Naive thymus-derived CD8-positive, alpha-beta T cell (primary cell): ENCODE results near the gene TXLNA. TPM values are rescaled to one million over a fixed set of nuclear protein-coding genes. Genes with fewer than 3 reads are reported as not detected.
"Not testable (repeated sequence)": the region's sequence is repeated elsewhere in the genome, so short reads cannot be mapped to it uniquely, and the experiment has no call there.

ENCODE experiments used
- ATAC-seq, 2 donors: fragments of 150-1000 bp; cut with Tn5 transposase in 1 of 2; sonication (Bioruptor Pico), chemical (Tn5 transposase) in 1 of 2; 1 replicate in 1 of 2; 2 replicates in 1 of 2; pipeline ENCODE4 v1.10.0; 2021; ENCODE audit warnings: mild to moderate bottlenecking in 2 of 2, moderate library complexity in 2 of 2
- POLR2A ChIA-PET: fragments of 350-600 bp; sonication (Branson Sonifier 250); formaldehyde crosslinking; loops from one replicate; lab custom pipeline; 2021; ENCODE audit warnings: antibody characterized with exemption; lab: Charles Lee
- DNase-seq, 10 donors: peaks; one replicate each; pipeline versions ENCODE4 v3.0.0 to v3.0.0-alpha.2; 2020 to 2022
- H3K27ac Mint-ChIP-seq, 10 donors: one replicate each; pipeline ENCODE4 v1.8.0; 2020 to 2022; ENCODE audit warnings: mild to moderate bottlenecking in 10 of 10, mixed read lengths in 10 of 10, moderate library complexity in 4 of 10, inconsistent platforms in 1 of 10
- H3K27me3 Mint-ChIP-seq, 5 donors: one replicate each; pipeline ENCODE4 v1.8.0; 2021 to 2022; ENCODE audit warnings: mixed read lengths in 5 of 5
- H3K36me3 Mint-ChIP-seq, 3 donors: one replicate each; pipeline ENCODE4 v1.8.0; 2020 to 2022; ENCODE audit warnings: mixed read lengths in 3 of 3, mild to moderate bottlenecking in 2 of 3, inconsistent platforms in 1 of 3
- H3K4me1 Mint-ChIP-seq, 4 donors: one replicate each; pipeline ENCODE4 v1.8.0; 2021 to 2022; ENCODE audit warnings: mixed read lengths in 4 of 4
- H3K4me3 Mint-ChIP-seq, 10 donors: one replicate each; pipeline ENCODE4 v1.8.0; 2020 to 2022; ENCODE audit warnings: mild to moderate bottlenecking in 10 of 10, mixed read lengths in 10 of 10, moderate library complexity in 6 of 10, inconsistent platforms in 1 of 10
- H3K9me3 Mint-ChIP-seq, 9 donors: one replicate each; pipeline ENCODE4 v1.8.0; 2020 to 2022; ENCODE audit warnings: mixed read lengths in 9 of 9, mild to moderate bottlenecking in 3 of 9, inconsistent platforms in 1 of 9, moderate library complexity in 1 of 9
- polyA plus RNA-seq, 3 donors: library from polyadenylated mRNA; unstranded; fragments of 300-500 nt; fragmentation: Illumina TruSeq; gene quantifications; one replicate each; pipeline ENCODE4 v1.2.3, GENCODE V29; 2021
- total RNA-seq, 8 experiments: library from RNA in 2 of 8; stranded (reverse) in 2 of 8; gene quantifications; one replicate each; pipeline ENCODE4 v1.2.3 and lab custom pipeline; 2021 to 2026

Gene TXLNA
- total RNA-seq = 10 to 100 TPM; 35.7 to 36.0 TPM
- 10 to 100 TPM; 19.0 to 28.3 (median 24.4) TPM for polyA plus RNA-seq
- 69.4 to 239 (median 130) reads per million in 6 experiments for total RNA-seq (lab: John Stamatoyannopoulos, UW)

DNA sequence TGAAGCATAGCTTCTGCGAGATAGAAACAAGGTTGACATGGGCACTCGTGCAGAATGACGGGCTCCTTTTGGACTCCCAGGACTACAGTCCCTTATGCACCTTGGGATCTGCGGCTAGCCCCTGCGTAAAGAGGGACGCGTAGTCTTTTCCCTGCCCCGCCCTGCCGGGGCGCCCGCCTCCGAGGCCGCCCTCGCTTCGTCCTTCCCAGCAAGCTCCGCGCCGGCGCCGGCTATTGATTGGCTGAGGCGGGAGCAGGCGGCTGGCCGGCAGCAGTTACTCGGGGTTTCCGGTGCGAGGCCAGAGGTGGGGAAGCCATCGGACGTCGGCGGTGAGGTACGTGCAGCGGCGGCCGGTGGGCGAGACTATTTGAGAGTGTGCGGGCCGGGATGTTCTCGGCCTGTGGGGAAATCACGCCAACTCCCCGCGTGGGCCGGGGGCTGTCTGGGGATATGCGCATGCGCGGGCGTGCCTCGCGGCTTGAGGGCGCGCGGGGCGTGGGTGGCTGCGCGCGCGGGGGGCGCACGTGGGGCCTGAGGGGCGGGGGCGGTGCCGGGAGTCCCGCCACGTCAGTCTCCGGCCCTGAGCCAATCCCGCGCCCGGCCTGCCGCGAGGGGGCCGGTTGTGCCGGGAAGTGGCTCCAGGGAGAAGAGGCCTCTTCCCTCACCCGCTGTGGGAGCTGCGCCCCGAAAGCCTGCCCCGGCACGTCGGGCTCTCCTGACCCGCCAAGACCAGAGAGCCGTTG lies at the start of gene TXLNA:
Gene TXLNA, plus strand, starts transcription at position 233 of the 743 bp plus-strand sequence. CDS start 671 bp downstream, outside the sequence.
- H3K4me1 Mint-ChIP-seq = peaks cover 27 to 49% (median 42%) of the 10 kb centered on the region in 4 donors
- peaks cover 0 to 34% (median 3%) of the 10 kb centered on the region in 3 donors for H3K36me3 Mint-ChIP-seq

DNA sequence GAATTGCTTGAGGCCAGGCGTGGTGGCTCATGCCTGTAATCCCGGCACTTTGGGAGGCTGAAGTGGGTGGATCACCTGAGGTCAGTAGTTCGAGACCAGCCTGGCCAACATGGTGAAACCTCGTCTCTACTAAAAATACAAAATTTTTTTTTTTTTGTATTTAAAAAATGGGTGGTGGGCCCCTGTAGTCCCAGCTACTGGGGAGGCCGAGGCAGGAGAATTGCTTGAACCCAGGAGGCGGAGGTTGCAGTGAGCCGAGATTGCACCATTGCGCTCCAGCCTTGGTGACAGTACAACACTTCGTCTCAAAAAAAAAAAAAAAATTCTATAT lies 45.6 kb upstream of the TXLNA start:
- H3K36me3 Mint-ChIP-seq = peaks cover 0 to 59% (median 8%) of the 10 kb centered on the region in 3 donors
- H3K27me3 Mint-ChIP-seq, H3K4me3 Mint-ChIP-seq, DNase-seq, ATAC-seq, H3K9me3 Mint-ChIP-seq: not testable (repeated sequence)
- H3K27ac Mint-ChIP-seq = peak overlapping the region in 1 of 10 donors; percentile 21
- POLR2A ChIA-PET = interaction anchor here (0.6 to 0.7 kb wide), 3 partner anchors 66 to 237 kb away, joined by 3 to 9 read pairs (median 3); partner anchors contain the start of gene CCDC28B
- H3K4me1 Mint-ChIP-seq = peaks cover 13 to 45% (median 43%) of the 10 kb centered on the region in 4 donors

More for the DNA sequence above, at the start of gene TXLNA:
- peak within 1 kb of the TSS; percentile 86 to 95 (median 91) for H3K4me3 Mint-ChIP-seq
- peak within 1 kb of the TSS; percentile 85 to 98 (median 95) for H3K27ac Mint-ChIP-seq
- ATAC-seq = peak; percentile 87 to 88
- no peaks in the 10 kb centered on the region for H3K9me3 Mint-ChIP-seq
- POLR2A ChIA-PET = interaction anchor here (0.6 to 3.6 kb wide), 31 partner anchors 8 to 472 kb away, joined by 3 to 23 read pairs (median 4); partner anchors contain the start of genes BSDC1, CCDC28B, HDAC1 and IQCC
- peak; percentile 76 to 93 (median 88) for DNase-seq
- no peaks in the 10 kb centered on the region for H3K27me3 Mint-ChIP-seq

DNA sequence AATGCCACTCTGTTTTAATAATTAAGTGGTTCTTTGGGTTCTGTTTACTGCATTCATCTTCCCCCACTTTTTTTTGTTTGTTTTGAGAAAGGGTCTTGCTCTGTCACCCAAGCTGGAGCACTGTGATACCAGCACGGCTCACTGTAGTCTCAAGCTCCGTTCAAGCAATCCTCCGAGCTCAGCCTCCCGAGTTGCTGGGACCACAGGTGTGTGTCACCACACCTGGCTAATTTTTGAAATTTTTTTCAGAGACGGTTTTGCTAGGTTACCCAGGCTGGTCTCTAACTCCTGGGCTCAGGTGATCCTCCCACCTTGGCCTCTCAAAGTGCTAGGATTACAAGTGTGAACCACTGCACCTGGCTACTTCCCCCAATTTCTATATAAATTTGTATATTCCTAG lies 42.4 kb upstream of the TXLNA start:
- H3K36me3 Mint-ChIP-seq = peaks cover 0 to 51% (median 6%) of the 10 kb centered on the region in 3 donors
- peak overlapping the region in 2 of 10 donors; percentile 35 to 66 for H3K27ac Mint-ChIP-seq
- H3K4me1 Mint-ChIP-seq = peaks cover 23 to 59% (median 53%) of the 10 kb centered on the region in 4 donors
- no peak overlapping the region for H3K4me3 Mint-ChIP-seq
- H3K9me3 Mint-ChIP-seq = no peaks in the 10 kb centered on the region
- ATAC-seq (no peak), DNase-seq (no peak)
- POLR2A ChIA-PET = no interaction called here
- no peaks in the 10 kb centered on the region for H3K27me3 Mint-ChIP-seq

DNA sequence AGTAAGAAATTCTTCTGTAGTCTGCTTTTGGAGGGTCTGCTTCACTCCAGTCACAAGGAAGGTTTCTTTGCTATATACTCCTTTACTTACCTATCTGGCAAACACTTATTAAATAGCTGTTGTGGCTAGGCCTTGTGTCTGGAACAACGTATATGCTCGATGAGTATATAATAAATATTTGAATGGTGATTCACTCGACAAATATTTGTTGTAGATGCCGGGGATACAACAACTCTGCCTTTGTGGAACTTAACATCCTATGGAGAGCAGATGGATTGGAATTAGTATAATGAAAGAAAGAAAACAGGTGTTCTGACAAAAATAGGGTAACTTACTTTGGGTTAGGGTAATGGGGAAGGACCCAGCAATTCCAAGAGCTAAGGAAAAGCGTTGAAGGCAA lies 40.5 kb upstream of the TXLNA start:
- Mint-ChIP-seq H3K27me3 (no peaks in the 10 kb centered on the region), H3K27ac (peak overlapping the region in 8 of 10 donors; percentile 2 to 60 (median 34)), H3K4me1 (peaks cover 27 to 68% (median 65%) of the 10 kb centered on the region in 4 donors), H3K9me3 (no peaks in the 10 kb centered on the region), H3K36me3 (peaks cover 0 to 43% (median 6%) of the 10 kb centered on the region in 3 donors), H3K4me3 (peak overlapping the region in 2 of 10 donors; percentile 0 to 6)
- POLR2A ChIA-PET = interaction anchor here (0.6 to 1.1 kb wide), 3 partner anchors 28 to 68 kb away, joined by 3 to 5 read pairs (median 3); no protein-coding TSS in a partner anchor
- ATAC-seq (no peak), DNase-seq (no peak)

DNA sequence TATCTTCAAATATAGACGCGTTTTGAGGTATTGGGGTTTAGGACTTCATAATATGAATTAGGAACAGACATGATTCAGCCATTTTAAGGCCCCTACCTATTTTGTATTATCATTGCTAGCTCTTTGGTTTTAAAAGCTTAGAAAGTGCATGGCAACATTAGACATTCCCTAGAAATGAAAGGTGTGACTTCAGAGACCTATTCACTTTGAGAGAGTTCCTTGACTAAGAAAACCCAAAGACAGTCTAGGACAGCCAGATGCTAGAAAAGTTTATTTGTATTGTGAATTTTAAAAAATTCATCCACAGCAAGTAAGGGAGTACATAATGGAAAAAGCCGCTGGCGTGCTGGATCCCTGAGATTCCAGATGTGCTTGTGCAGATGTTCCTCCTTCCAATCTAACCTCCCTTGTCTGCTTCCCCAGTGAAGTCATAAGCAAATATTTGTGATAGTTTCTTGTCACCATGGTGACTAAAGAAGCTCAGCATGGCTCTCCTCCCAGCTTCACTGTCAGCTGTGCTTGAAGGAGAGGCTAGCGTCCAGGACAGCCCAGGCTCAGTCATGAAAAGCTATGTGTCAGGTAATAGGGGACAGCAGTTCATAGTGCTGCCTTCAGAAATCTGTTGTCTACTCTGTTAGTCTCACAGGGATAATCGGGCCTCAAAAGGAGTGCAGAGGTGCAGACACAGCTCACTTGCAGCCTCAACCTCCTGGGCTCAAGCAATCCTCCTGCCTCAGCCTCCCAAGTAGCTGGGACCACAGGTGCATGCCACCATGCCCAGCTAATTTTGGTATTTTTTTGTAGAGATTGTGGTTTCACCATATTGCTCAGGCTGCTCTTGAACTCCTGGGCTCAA lies 36.8 kb upstream of the TXLNA start:
- Mint-ChIP-seq H3K9me3 (peaks cover 0 to 10% (median 1%) of the 10 kb centered on the region in 9 donors), H3K27me3 (no peaks in the 10 kb centered on the region), H3K36me3 (peaks cover 0 to 31% (median 14%) of the 10 kb centered on the region in 3 donors), H3K4me3 (peak overlapping the region in 2 of 10 donors; percentile 20 to 30), H3K27ac (peak overlapping the region in 9 of 10 donors; percentile 4 to 87 (median 28)), H3K4me1 (peaks cover 22 to 68% (median 63%) of the 10 kb centered on the region in 4 donors)
- POLR2A ChIA-PET = no interaction called here
- DNase-seq (no peak), ATAC-seq (no peak)

DNA sequence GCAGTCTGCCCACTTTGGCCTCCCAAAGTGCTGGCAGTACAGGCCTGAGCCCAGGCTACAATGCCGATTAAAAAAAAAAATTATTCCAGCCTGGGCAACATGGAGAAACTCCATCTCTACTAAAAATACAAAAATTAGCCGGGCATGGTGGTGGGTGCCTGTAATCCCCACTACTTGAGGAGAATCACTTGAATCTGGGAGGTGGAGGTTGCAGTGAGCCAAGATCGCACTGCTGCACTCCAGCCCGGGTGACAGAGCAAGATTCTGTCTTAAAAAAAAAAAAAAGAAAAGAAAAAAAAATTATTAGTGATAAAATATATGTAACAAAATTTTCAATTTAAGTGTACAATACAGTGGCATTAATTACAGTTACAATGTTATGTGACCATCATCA lies 36.2 kb upstream of the TXLNA start:
- H3K9me3 Mint-ChIP-seq = peaks cover 0 to 16% (median 1%) of the 10 kb centered on the region in 9 donors
- H3K27ac Mint-ChIP-seq = peak overlapping the region in 4 of 10 donors; percentile 4 to 81 (median 42)
- H3K4me1 Mint-ChIP-seq = peaks cover 20 to 63% (median 58%) of the 10 kb centered on the region in 4 donors
- peaks cover 0 to 32% (median 20%) of the 10 kb centered on the region in 3 donors for H3K36me3 Mint-ChIP-seq
- H3K27me3 Mint-ChIP-seq, DNase-seq, ATAC-seq, POLR2A ChIA-PET, H3K4me3 Mint-ChIP-seq: not testable (repeated sequence)

DNA sequence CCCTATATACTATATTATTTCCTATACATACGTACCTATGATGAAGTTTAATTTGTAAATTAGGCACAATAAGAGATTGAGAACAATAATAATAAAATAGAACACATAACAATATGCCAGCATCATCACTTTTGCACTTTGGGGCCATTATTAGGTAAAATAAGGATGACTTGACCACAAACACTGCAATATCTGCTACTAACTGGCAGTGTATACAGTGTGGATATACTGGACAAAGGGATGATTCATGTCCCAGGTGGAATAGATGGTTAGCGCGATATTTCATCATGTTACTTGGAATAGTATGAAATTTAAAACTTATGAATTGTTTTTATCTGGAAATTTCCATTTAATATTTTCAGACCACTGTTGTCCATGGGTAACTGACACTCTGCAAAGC lies 35.4 kb upstream of the TXLNA start:
- Mint-ChIP-seq H3K27me3 (no peaks in the 10 kb centered on the region), H3K27ac (peak overlapping the region in 4 of 10 donors; percentile 4 to 8 (median 6)), H3K4me3 (no peak overlapping the region), H3K4me1 (peaks cover 14 to 59% (median 50%) of the 10 kb centered on the region in 4 donors), H3K9me3 (peaks cover 0 to 24% (median 5%) of the 10 kb centered on the region in 9 donors), H3K36me3 (peaks cover 0 to 34% (median 26%) of the 10 kb centered on the region in 3 donors)
- POLR2A ChIA-PET = interaction anchor here (0.7 kb wide), 1 partner anchor 34 kb away, joined by 5 read pairs; no protein-coding TSS in a partner anchor
- DNase-seq (no peak), ATAC-seq (no peak)

DNA sequence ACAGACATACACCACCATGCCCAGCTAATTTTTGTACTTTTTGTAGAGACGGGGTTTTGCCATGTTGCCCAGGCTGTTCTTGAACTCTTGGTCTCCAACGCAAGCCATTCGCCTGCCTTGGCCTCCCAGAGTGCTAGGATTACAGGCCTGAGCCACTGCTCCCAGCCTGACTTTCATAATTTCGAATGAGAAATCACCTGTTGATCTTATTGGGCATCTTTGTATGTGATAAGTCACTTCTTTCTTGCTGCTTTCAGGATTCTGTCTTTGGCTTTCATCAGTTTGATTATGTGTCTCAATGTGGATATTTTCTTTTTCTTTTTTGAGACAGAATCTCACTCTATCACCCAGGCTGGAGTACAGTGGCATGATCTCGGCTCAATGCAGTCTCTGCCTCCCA lies 31.7 kb upstream of the TXLNA start:
- POLR2A ChIA-PET, H3K4me3 Mint-ChIP-seq, H3K27me3 Mint-ChIP-seq, H3K27ac Mint-ChIP-seq, DNase-seq, ATAC-seq: not testable (repeated sequence)
- Mint-ChIP-seq H3K9me3 (peaks cover 0 to 25% (median 10%) of the 10 kb centered on the region in 9 donors), H3K36me3 (peaks cover 0 to 41% (median 27%) of the 10 kb centered on the region in 3 donors), H3K4me1 (peaks cover 13 to 47% (median 40%) of the 10 kb centered on the region in 4 donors)

DNA sequence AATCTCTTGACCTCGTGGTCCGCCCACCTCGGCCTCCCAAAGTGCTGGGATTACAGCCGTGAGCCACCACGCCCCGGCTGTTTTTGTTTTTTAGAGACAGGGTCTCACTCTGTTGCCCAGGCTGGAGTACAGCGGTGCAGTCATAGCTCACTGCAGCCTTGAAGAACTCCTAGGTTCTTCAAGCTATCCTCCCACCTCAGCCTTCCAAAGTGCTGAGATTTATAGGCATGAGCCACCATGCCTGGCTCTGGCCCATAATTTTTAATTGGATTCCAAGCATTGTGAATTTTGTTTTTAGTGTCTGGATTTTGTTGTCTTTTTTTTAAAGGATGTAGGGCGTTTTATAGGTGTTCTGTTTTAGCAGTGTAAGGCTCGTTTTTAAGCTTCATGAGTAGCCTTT lies 28.6 kb upstream of the TXLNA start:
- DNase-seq (no peak), ATAC-seq (no peak)
- Mint-ChIP-seq H3K4me1 (peaks cover 13 to 34% (median 23%) of the 10 kb centered on the region in 4 donors), H3K4me3 (no peak overlapping the region), H3K27ac (peak overlapping the region in 1 of 10 donors; percentile 59), H3K9me3 (peaks cover 0 to 25% (median 10%) of the 10 kb centered on the region in 9 donors), H3K27me3 (no peaks in the 10 kb centered on the region), H3K36me3 (peaks cover 0 to 47% (median 25%) of the 10 kb centered on the region in 3 donors)
- POLR2A ChIA-PET = no interaction called here

DNA sequence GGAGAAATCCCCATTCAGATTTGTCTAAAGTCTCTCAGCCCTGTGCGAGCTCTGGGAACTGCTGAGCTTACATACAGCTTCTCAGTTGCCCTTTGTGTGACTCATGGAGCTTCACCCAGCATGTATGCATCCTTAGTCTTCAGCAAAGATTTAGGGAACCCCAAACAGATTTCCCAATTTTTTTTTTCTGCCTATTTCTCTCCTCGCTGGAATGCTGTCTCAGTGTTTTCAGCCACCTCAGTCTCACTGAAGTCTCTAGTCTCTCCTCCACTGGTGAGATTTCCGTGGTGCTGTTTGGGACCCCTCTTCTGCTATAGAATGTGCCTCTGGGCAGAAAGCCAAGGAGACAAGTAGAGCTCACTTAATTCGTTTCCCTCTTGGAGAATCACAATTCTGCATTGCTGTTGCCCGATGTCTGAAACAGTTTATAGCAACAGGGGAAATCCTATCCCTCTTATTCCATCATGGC lies 28.1 kb upstream of the TXLNA start:
- POLR2A ChIA-PET = no interaction called here
- H3K4me3 Mint-ChIP-seq = no peak overlapping the region

DNA sequence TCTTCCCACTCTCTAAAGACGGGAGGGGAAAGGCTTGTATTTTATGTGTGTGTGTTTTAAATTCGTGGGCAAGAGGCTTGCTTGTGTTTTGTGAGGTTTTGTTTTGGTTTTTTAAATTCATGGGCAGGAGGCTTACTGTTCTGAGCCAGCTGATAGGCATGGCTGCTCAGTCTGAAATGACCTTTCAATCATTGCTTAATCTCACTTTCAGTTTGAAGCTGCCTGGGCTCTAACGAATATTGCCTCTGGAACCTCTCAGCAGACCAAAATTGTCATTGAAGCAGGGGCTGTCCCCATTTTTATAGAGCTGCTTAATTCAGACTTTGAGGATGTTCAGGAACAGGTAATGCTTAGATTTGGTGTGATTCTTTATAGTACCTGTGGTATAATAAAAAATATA lies 20.3 kb upstream of the TXLNA start:
- Mint-ChIP-seq H3K27ac (peak overlapping the region in 2 of 10 donors; percentile 34 to 41), H3K9me3 (no peaks in the 10 kb centered on the region), H3K4me1 (peaks cover 0 to 3% (median under 1%) of the 10 kb centered on the region in 4 donors), H3K36me3 (peaks cover 13 to 96% (median 37%) of the 10 kb centered on the region in 3 donors), H3K27me3 (no peaks in the 10 kb centered on the region), H3K4me3 (no peak overlapping the region)
- DNase-seq (no peak), ATAC-seq (no peak)
- POLR2A ChIA-PET = no interaction called here

More for the DNA sequence above, 28.1 kb upstream of the TXLNA start:
- Mint-ChIP-seq H3K27me3 (no peaks in the 10 kb centered on the region), H3K27ac (peak overlapping the region in 1 of 10 donors; percentile 33), H3K4me1 (peaks cover 13 to 30% (median 22%) of the 10 kb centered on the region in 4 donors), H3K9me3 (peaks cover 0 to 25% (median 10%) of the 10 kb centered on the region in 9 donors), H3K36me3 (peaks cover 4 to 52% (median 28%) of the 10 kb centered on the region in 3 donors)
- DNase-seq = no peak
- no peak for ATAC-seq

DNA sequence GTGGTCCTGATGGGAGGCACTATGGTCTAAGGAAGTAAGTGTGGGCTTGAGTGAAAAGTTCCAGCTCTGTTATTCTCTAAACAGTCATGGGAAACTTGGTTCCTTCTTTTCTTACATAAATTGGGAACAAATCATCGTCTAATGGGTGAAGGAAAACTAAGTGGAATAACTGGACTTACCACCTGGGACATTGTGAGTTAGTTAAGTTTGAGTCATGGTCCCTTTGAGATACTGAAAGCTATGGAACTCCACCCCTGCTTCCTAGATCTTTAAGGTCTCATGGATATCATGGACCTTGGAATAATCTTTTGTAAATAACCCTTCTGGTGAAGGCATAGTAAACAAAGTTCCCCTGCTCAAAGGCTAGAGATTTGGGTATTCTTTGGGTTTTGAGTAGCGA lies 16.1 kb upstream of the TXLNA start:
- DNase-seq (no peak), ATAC-seq (no peak)
- Mint-ChIP-seq H3K4me3 (no peak overlapping the region), H3K27me3 (no peaks in the 10 kb centered on the region), H3K9me3 (no peaks in the 10 kb centered on the region), H3K27ac (peak overlapping the region in 4 of 10 donors; percentile 5 to 72 (median 30)), H3K4me1 (no peaks in the 10 kb centered on the region), H3K36me3 (peaks cover 5 to 95% (median 33%) of the 10 kb centered on the region in 3 donors)
- POLR2A ChIA-PET = interaction anchor here (0.7 kb wide), 1 partner anchor 38 kb away, joined by 3 read pairs; no protein-coding TSS in a partner anchor
